HG03575 (cell line): ENCODE data around the gene ZFP37.

Experiments
- ATAC-seq: cut with Tn5 transposase; IDR thresholded peaks from one replicate; pipeline ENCODE4 v1.9.1; 2021; ENCODE audit not compliant: unreplicated experiment, insufficient number of reproducible peaks, low FRiP score; ENCODE audit errors: extremely low read depth

ZFP37 gene

GRCh38 chr9:112997236-112997941 lies 59.1 kb downstream of the ZFP37 start:
- no peak for ATAC-seq
